ENCODE data around the gene PDGFB.

The PDGFB gene

DNA sequence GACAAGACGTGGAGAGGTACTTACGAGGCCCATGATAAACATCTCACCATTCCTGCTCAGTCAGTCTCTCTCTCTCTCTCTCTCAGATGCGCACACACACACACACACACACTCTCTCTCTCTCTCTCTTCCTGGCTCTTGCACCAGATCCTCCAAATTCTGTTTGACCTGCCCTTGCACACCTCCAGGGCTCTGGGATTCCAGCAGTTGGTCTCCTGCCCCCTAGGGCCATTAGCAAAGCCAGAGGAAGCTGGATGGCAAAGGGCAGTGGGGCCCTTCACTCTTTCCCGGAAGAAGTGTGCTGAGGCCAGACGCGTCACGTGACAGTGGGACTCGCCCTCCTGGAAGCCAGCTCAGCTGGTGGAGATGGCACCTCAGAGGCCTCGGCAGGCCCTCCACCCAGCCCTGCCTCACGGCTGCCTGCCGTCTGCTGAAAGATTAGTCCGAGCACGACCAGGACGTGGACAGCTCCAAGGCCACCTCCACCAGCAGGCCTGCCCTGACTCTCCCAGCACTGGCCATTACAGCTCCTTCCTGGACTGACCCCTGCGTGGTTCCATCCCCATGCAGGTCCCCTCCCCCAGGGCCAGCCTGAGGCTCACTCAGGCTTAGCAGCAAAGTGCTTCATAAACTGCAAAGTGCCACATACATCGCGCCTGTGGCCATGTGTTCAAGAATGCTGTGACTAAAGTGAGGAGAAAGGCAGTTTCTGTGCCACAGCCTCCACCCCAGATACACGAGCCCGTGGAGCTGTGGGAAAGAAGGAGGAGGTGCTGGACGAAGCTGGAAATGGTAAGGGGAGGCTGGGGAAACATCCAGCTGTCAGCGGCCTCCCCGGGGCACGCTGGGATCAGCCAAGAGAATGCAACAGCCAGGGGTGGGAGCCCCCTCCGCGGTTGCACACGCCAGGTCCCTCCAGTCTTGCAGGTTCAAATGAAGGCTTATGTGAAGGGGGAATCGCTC, 3.7 kb downstream of the PDGFB start:
- TF ChIP-seq, protein P1, sequence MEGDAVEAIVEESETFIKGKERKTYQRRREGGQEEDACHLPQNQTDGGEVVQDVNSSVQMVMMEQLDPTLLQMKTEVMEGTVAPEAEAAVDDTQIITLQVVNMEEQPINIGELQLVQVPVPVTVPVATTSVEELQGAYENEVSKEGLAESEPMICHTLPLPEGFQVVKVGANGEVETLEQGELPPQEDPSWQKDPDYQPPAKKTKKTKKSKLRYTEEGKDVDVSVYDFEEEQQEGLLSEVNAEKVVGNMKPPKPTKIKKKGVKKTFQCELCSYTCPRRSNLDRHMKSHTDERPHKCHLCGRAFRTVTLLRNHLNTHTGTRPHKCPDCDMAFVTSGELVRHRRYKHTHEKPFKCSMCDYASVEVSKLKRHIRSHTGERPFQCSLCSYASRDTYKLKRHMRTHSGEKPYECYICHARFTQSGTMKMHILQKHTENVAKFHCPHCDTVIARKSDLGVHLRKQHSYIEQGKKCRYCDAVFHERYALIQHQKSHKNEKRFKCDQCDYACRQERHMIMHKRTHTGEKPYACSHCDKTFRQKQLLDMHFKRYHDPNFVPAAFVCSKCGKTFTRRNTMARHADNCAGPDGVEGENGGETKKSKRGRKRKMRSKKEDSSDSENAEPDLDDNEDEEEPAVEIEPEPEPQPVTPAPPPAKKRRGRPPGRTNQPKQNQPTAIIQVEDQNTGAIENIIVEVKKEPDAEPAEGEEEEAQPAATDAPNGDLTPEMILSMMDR (IDR thresholded peaks at IDR 0.05; ENCODE audit: poor library complexity, severe bottlenecking) = no peak
- peak overlapping the region; percentile 81 for H3K27ac ChIP-seq (ENCODE audit: poor library complexity, severe bottlenecking)
- no peaks in the 10 kb centered on the region for H3K36me3 ChIP-seq (ENCODE audit: low read depth)
- H3K4me1 ChIP-seq (ENCODE audit: insufficient read depth, poor library complexity, severe bottlenecking) = peaks cover 42% of the 10 kb centered on the region
- ATAC-seq (ENCODE audit: low read depth) (peak; percentile 17), DNase-seq (ENCODE audit: low spot score) (no peak)
- no peaks in the 10 kb centered on the region for H3K27me3 ChIP-seq (ENCODE audit: insufficient read depth, poor library complexity, severe bottlenecking)
- no peaks in the 10 kb centered on the region for H3K9me3 ChIP-seq (ENCODE audit: severe bottlenecking)
- H3K4me3 ChIP-seq (ENCODE audit: severe bottlenecking) = no peak overlapping the region

DNA sequence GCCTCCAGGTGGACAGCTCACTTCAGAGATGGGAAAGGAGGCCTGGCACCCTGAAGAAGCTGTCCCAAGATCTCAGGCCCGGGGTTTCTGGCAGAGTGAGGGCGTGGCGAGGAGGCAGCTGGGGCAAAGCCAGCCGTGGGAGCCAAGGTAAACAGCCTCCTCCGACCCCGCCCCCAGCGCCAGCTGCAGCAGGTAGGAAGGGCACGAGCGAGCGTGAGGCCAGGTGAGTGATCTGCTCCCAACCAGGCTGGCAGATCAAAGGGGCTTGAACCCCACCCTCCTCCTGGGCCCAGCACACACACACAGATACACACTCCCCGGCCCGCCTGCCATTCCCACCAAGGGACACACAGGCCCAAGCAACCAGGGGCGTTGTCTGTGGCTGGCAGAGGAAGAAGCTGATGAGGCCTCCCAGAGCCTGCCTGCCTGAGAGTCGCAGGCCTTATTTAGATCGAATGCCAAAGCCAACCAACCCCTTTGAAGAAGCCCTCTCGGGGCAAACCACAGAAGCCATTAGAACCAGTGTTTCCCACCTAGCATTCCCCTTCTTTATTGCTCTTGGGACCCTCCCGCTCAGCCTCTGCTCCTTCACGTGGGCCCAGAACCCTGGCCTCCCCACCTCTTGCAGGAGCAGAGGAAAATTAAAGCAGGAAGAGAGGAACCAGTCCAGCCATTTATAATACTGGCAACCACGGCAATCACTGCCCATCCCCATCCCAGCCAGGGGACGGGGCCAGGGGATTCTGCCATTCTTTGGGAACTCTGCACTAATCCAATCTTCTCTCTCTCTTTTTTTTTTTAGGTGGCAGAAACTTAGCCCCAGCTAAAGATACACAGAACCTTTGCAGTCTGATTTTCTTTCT, 5.0 kb downstream of the PDGFB start:
- DNase-seq (ENCODE audit: low spot score) = peak; percentile 94
- no peaks in the 10 kb centered on the region for H3K36me3 ChIP-seq (ENCODE audit: low read depth)
- peaks cover 55% of the 10 kb centered on the region for H3K4me1 ChIP-seq (ENCODE audit: insufficient read depth, poor library complexity, severe bottlenecking)
- TF ChIP-seq, protein P1 (IDR thresholded peaks at IDR 0.05; ENCODE audit: poor library complexity, severe bottlenecking) = no peak
- H3K27ac ChIP-seq (ENCODE audit: poor library complexity, severe bottlenecking) = peak overlapping the region; percentile 81
- H3K9me3 ChIP-seq (ENCODE audit: severe bottlenecking) = no peaks in the 10 kb centered on the region
- no peak overlapping the region for H3K4me3 ChIP-seq (ENCODE audit: severe bottlenecking)
- no peaks in the 10 kb centered on the region for H3K27me3 ChIP-seq (ENCODE audit: insufficient read depth, poor library complexity, severe bottlenecking)
- ATAC-seq (ENCODE audit: low read depth) = peak; percentile 55

GRCh38 chr22:39238966-39239505, 5.7 kb downstream of the PDGFB start:
- Histone ChIP-seq H3K36me3 (ENCODE audit: low read depth) (no peaks in the 10 kb centered on the region), H3K4me1 (ENCODE audit: insufficient read depth, poor library complexity, severe bottlenecking) (peaks cover 55% of the 10 kb centered on the region), H3K27me3 (ENCODE audit: insufficient read depth, poor library complexity, severe bottlenecking) (no peaks in the 10 kb centered on the region), H3K4me3 (ENCODE audit: severe bottlenecking) (no peak overlapping the region), H3K9me3 (ENCODE audit: severe bottlenecking) (no peaks in the 10 kb centered on the region), H3K27ac (ENCODE audit: poor library complexity, severe bottlenecking) (peak overlapping the region; percentile 81)
- TF ChIP-seq, protein P1 (IDR thresholded peaks at IDR 0.05; ENCODE audit: poor library complexity, severe bottlenecking) = no peak
- DNase-seq (ENCODE audit: low spot score) (no peak), ATAC-seq (ENCODE audit: low read depth) (no peak)

- ATAC-seq (ENCODE audit: low read depth) = no peak
- no peaks in the 10 kb centered on the region for H3K27me3 ChIP-seq (ENCODE audit: insufficient read depth, poor library complexity, severe bottlenecking)
- no peaks in the 10 kb centered on the region for H3K9me3 ChIP-seq (ENCODE audit: severe bottlenecking)
- H3K36me3 ChIP-seq (ENCODE audit: low read depth) = no peaks in the 10 kb centered on the region
- no peak overlapping the region for H3K4me3 ChIP-seq (ENCODE audit: severe bottlenecking)
- H3K27ac ChIP-seq (ENCODE audit: poor library complexity, severe bottlenecking) = peak overlapping the region; percentile 81
- TF ChIP-seq, protein P1 (IDR thresholded peaks at IDR 0.05; ENCODE audit: poor library complexity, severe bottlenecking) = no peak
- peaks cover 55% of the 10 kb centered on the region for H3K4me1 ChIP-seq (ENCODE audit: insufficient read depth, poor library complexity, severe bottlenecking)
- no peak for DNase-seq (ENCODE audit: low spot score)
These were observed 6.2 kb downstream of the PDGFB start for GRCh38 chr22:39238561-39238960.
